C4-2B (cell line): ENCODE data around the gene ZDBF2.

Source experiments
- CTCF ChIP-seq: fragments of 450-650 bp; conservative IDR thresholded peaks from 2 replicates; pipeline ENCODE4 v1.5.1; 2017; ENCODE audit warnings: mild to moderate bottlenecking
- ZFX ChIP-seq: fragments of 450-650 bp; IDR thresholded peaks from 2 replicates; pipeline ENCODE4 v1.6.1; 2017

- TF ChIP-seq CTCF (no peak), ZFX (no peak)
These were observed 29.2 kb upstream of the ZDBF2 start for GRCh38 chr2:206245265-206245672.
